Muscle of back (tissue), 11 donors: ENCODE measurements around the gene C1QTNF6. TPM values are rescaled to one million over a fixed set of nuclear protein-coding genes. Genes with fewer than 3 reads are reported as not detected.
"Not testable (repeated sequence)": the region's sequence is repeated elsewhere in the genome, so short reads cannot be mapped to it uniquely, and the experiment has no call there.

Experiments used
- DNase-seq, 3 donors: peaks; one replicate each; pipeline versions ENCODE4 v3.0.0 to v3.0.0-alpha.2; 2013
- polyA plus RNA-seq, 10 donors: library from polyadenylated mRNA; unstranded; fragments of 120-200 nt; gene quantifications; one replicate each; pipeline ENCODE4 v1.2.1, GENCODE V29; 2013; ENCODE audit not compliant: insufficient read length in 10 of 10

Gene C1QTNF6
- polyA plus RNA-seq, 10 donors: 14.3 to 23.4 (median 18.9) TPM

GRCh38 chr22:37208401-37209139 is 20.5 kb upstream of the C1QTNF6 start:
- DNase-seq: no peak

GRCh38 chr22:37207981-37208380 is 19.9 kb upstream of the C1QTNF6 start:
- no peak for DNase-seq

- no peak for DNase-seq
Observed at GRCh38 chr22:37206841-37207821, 19.1 kb upstream of the C1QTNF6 start.

- DNase-seq: no peak
Observed at GRCh38 chr22:37206118-37206840, 18.2 kb upstream of the C1QTNF6 start.

- no peak for DNase-seq
Observed at GRCh38 chr22:37205046-37205445, 17.0 kb upstream of the C1QTNF6 start.

GRCh38 chr22:37204045-37204655 is 16.1 kb upstream of the C1QTNF6 start:
- DNase-seq: no peak

- DNase-seq: no peak
Observed at GRCh38 chr22:37203354-37204044, 15.5 kb upstream of the C1QTNF6 start.

GRCh38 chr22:37202716-37203115 is 14.7 kb upstream of the C1QTNF6 start:
- no peak for DNase-seq

- DNase-seq: no peak
Observed at GRCh38 chr22:37202001-37202555, 14.0 kb upstream of the C1QTNF6 start.

- not testable (repeated sequence) for DNase-seq
Observed at GRCh38 chr22:37201443-37201820, 13.4 kb upstream of the C1QTNF6 start.

GRCh38 chr22:37199760-37200108 is 11.7 kb upstream of the C1QTNF6 start:
- no peak for DNase-seq

GRCh38 chr22:37199103-37199759 is 11.2 kb upstream of the C1QTNF6 start:
- peak; percentile 98 to 100 (median 99) for DNase-seq

- peak in 2 of 3 donors; percentile 89 to 92 for DNase-seq
Observed at GRCh38 chr22:37198258-37199102, 10.4 kb upstream of the C1QTNF6 start.

GRCh38 chr22:37197451-37198257 is 9.6 kb upstream of the C1QTNF6 start:
- DNase-seq: peak in 2 of 3 donors; percentile 59 to 71

GRCh38 chr22:37196539-37197450 is 8.7 kb upstream of the C1QTNF6 start:
- DNase-seq: peak in 2 of 3 donors; percentile 80 to 90

GRCh38 chr22:37195921-37196320 is 7.9 kb upstream of the C1QTNF6 start:
- DNase-seq: no peak

- DNase-seq: no peak
Observed at GRCh38 chr22:37194750-37195149, 6.7 kb upstream of the C1QTNF6 start.
